GF-D8 (cell line): Measurements from ENCODE around the gene C6orf141.

Source experiments
- DNase-seq: peaks from one replicate; lab custom pipeline; 2025; lab: John Stamatoyannopoulos, UW

The C6orf141 gene

GRCh38 chr6:49550492-49551077, at the start of gene C6orf141:
C6orf141 (plus strand) TSS chr6:49550668; CDS start chr6:49550793, 125 bp downstream.
- no peak for DNase-seq

DNA sequence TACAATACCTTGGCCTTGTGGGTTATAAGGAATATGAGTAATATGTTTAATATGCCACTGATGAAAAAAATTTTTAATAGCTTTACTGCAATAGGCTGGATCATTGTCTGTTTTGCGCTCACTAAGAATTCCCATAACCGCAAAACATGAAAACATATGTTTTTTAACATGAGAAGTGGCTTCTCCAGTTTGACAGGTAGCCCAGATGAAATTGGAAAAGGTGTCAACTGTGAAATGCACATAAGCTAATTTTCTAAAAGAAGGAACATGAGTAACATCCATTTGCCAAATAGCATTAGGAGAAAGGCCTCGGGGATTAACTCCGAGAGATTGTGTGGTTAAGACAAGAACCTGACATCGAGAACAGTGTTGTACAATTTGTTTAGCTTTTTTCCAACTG, 45.8 kb upstream of the C6orf141 start:
- no peak for DNase-seq

GRCh38 chr6:49506569-49507111, 43.8 kb upstream of the C6orf141 start:
- DNase-seq, result no peak

GRCh38 chr6:49509342-49509741, 41.1 kb upstream of the C6orf141 start:
- no peak for DNase-seq

DNA sequence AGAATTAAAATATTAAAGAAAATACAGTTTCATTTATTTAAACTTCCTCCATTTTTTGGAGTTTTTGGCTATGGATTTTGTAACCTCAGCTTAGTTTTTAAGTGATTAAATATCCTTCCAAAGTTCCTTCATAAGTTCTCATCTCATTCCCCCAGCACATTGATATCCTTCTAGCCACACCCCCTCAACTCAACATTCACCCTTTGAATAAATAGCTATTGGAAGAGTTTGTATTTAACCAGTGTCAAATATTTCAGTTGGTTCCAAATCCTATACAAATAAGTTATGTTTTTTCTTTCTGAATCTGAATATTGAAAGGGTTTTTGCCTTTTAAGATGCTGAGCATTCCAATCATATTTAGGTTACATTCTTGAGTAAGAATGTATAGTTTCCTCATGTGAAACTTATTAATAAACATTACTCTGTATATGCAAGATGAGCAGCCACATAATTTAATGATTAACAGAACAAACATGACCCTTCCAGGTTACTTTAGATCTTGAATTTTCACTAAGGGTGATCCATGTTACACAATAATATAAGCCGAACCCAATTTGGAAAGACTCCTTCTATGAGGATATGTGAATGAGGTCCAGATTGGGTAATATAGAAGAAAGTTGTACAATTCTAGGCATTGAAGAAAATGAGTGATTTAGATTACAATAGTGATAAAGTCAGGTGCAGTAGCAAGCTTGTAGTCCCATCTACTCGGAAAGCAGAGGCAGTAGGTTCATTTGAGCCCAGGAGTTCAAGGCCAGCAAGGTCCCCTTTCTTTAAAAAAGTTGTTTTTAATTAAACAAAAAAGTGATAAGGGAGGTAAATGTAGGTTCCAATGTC, 37.1 kb upstream of the C6orf141 start:
- DNase-seq, result no peak

- DNase-seq, result no peak
Observed at GRCh38 chr6:49514571-49515484, 35.6 kb upstream of the C6orf141 start.

DNA sequence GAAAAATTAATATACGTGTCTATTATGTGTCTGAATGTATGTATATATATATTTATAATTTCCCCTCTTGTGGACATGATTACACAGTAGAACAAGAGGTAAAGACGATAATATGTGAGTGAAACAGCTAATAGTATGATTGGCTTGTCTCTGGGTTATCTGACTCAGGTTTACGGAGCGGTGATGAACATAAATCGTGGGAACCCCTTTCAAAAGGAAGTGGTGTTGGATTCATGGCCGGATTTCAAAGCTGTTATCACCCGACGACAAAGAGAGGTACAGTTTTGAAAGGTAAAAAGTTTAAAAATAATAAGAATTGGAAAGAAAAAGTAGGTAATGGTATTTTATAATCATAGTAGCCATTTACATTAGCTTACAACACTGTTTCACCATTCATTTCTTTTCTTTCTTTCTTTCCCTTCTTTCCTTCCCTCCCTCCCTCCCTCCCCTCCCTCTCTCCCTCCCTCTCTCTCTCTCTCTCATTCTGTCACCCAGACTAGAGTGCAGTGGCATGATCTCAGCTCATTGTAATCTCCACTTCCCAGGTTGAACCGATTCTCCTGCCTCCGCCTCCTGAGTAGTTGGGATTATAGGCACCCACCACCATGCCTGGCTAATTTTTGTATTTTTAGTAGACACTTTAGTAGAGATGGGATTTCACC, 34.9 kb upstream of the C6orf141 start:
- no peak for DNase-seq

GRCh38 chr6:49516147-49516505, 34.3 kb upstream of the C6orf141 start:
- DNase-seq, result no peak

GRCh38 chr6:49517919-49518318, 32.5 kb upstream of the C6orf141 start:
- DNase-seq, result no peak

GRCh38 chr6:49519660-49520059, 30.8 kb upstream of the C6orf141 start:
- no peak for DNase-seq

GRCh38 chr6:49522710-49523593, 27.5 kb upstream of the C6orf141 start:
- no peak for DNase-seq

GRCh38 chr6:49523901-49524300, 26.6 kb upstream of the C6orf141 start:
- no peak for DNase-seq

GRCh38 chr6:49524541-49524940, 25.9 kb upstream of the C6orf141 start:
- DNase-seq, result no peak

- DNase-seq, result no peak
Observed at GRCh38 chr6:49526598-49526997, 23.9 kb upstream of the C6orf141 start.

DNA sequence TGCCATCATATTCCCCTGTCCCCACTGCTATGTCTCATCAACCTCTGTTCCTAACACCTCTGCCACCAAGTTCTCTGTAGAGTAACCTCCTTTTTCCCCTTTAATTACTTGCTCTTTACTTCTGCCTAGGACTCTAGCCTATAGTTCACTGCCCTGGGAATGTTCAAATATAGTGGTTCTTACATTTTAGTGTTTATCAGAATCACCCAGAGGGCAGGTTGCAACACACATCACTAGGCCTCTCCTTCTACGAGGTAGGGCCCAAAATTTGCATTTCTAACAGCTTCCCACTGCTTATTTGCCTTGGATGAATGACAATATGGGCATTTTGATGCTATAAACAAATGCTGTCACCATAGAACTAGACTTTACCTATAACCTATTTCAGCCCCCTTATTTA, 23.1 kb upstream of the C6orf141 start:
- no peak for DNase-seq

DNA sequence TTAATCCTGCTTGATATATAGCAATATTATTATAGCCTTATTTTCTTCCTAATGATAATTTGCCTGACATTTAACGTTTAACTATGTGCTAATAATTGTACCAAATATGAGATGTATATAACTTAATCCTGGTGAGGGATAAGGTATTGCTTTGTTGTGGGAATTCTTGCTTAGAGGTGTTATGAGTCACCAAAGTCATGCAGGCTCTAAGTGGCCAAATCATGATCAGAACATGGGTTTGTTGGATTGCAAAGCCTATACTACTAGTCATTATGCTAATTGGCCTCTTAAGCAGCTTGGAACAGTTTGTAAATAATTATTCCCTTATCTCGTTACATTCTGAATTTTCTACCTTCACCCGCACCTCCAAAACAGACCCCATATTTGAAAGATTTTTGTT, 21.9 kb upstream of the C6orf141 start:
- no peak for DNase-seq

DNA sequence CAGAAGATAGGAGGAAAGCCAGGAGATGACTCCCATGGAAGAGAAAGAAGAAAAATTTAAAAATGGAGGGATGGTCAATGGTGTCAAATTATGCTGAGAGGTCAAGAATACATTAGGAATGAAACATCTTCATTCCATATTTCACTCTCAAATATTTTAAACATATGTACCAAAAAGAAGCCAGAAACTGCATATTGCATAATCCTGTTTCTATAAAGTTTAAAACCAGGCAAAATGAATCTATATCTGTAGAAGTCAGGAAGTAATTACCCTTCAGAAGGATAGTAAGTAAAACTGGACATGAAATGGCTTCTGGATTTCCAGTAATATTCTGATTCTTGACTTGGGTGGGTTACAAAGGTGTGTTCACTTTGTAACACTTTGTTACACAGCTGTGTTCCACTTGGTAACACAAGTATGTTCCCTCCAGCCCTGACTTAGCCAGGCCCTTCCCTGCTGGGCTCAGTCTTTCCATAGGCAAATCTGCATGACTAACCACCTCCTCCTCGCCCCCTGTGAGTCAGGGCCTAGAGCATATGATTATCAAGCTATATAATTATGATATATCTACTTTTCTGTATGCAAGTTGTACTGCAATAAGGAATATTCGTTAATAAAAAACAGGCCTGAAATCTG, 20.2 kb upstream of the C6orf141 start:
- no peak for DNase-seq

- peak; percentile 13 for DNase-seq
Observed at GRCh38 chr6:49531774-49532569, 18.5 kb upstream of the C6orf141 start.

DNA sequence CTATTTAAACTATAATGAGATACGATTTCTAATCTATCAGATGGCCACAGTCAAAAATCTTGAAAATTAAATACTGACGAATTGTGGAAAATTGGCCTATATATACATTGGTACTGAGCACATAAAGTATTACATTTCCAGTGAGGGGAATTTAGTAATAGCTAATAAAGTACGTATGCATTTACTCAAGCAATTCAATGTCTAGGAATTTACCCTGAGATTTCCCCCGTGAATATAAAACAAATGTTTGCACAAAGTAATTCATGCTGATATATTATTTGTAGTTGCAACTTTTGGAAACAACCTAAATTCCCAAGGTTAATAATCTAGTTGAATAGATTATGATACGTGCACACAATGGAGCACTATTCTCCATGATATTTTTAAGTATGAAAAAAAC, 14.7 kb upstream of the C6orf141 start:
- no peak for DNase-seq
